T-cell (primary cell): ENCODE measurements around the gene OR6X1. TPM values are rescaled to one million over a fixed set of nuclear protein-coding genes. Genes with fewer than 3 reads are reported as not detected.

Experiments used
- ATAC-seq, 4 experiments: fragments of 200-7000 bp in 3 of 4; fragments of 150-1000 bp in 1 of 4; cut with Tn5 transposase; replicated peaks in 1 of 4; 1 replicate in 3 of 4; 2 replicates in 1 of 4; pipeline ENCODE4 v1.10.0; 2021; ENCODE audit warnings: moderate library complexity in 3 of 4, mild to moderate bottlenecking in 2 of 4, moderate number of reproducible peaks in 1 of 4
- CTCF ChIA-PET, 2 donors: fragments of 300-600 bp; sonication (Branson Sonifier 250); formaldehyde crosslinking; loops; one replicate each; lab custom pipeline; 2022; ENCODE audit warnings: antibody characterized with exemption in 2 of 2; lab: Charles Lee
- POLR2A ChIA-PET, 2 donors: fragments of 300-600 bp; sonication (Branson Sonifier 250); formaldehyde crosslinking; loops; one replicate each; lab custom pipeline; 2022; ENCODE audit warnings: antibody characterized with exemption in 2 of 2; lab: Charles Lee
- DNase-seq, 35 experiments: peaks; one replicate each; pipeline versions ENCODE4 v3.0.0 to v3.0.0-alpha.2; 2013 to 2023
- H3K27ac ChIP-seq: one replicate; pipeline ENCODE4 v1.5.1; 2013; ENCODE audit warnings: low read length
- H3K27me3 ChIP-seq, 2 experiments: replicated peaks in 1 of 2; 1 replicate in 1 of 2; 2 replicates in 1 of 2; pipeline versions ENCODE4 v1.6.1 to v1.7.0; 2013; ENCODE audit warnings: low read length in 1 of 2, mixed read lengths in 1 of 2; ENCODE audit not compliant: control insufficient read depth in 2 of 2, insufficient read depth in 2 of 2; ENCODE audit errors: extremely low read depth in 1 of 2
- H3K36me3 ChIP-seq, 2 donors: 1 replicate in 1 of 2; 2 replicates in 1 of 2; pipeline versions ENCODE4 v1.6.1 to v1.7.0; 2013; ENCODE audit warnings: low read length in 1 of 2; ENCODE audit not compliant: control insufficient read depth in 2 of 2, insufficient read depth in 1 of 2; ENCODE audit errors: extremely low read depth in 1 of 2
- H3K4me1 ChIP-seq, 2 experiments: 1 replicate in 1 of 2; 2 replicates in 1 of 2; pipeline versions ENCODE4 v1.6.1 to v1.7.0; 2013; ENCODE audit warnings: low read length in 2 of 2, mixed read lengths in 1 of 2; ENCODE audit not compliant: insufficient read depth in 2 of 2, control insufficient read depth in 1 of 2; ENCODE audit errors: extremely low read depth in 1 of 2
- H3K4me3 ChIP-seq, 2 donors: 1 replicate in 1 of 2; 2 replicates in 1 of 2; pipeline versions ENCODE4 v1.5.1 to v1.7.0; 2013; ENCODE audit warnings: mild to moderate bottlenecking in 2 of 2, low read length in 1 of 2, moderate library complexity in 1 of 2; ENCODE audit not compliant: control insufficient read depth in 1 of 2; ENCODE audit errors: extremely low read depth in 1 of 2
- H3K9me3 ChIP-seq: 2 replicates; pipeline ENCODE4 v1.7.0; 2013
- H3K27ac Mint-ChIP-seq, 2 donors: one replicate each; pipeline ENCODE4 v1.8.0; 2020 to 2021; ENCODE audit warnings: mild to moderate bottlenecking in 2 of 2, mixed read lengths in 2 of 2
- H3K27me3 Mint-ChIP-seq, 2 donors: one replicate each; pipeline ENCODE4 v1.8.0; 2021 to 2022; ENCODE audit warnings: mixed read lengths in 2 of 2
- H3K36me3 Mint-ChIP-seq: one replicate; pipeline ENCODE4 v1.8.0; 2021; ENCODE audit warnings: mixed read lengths
- H3K4me1 Mint-ChIP-seq, 3 donors: one replicate each; pipeline ENCODE4 v1.8.0; 2020 to 2022; ENCODE audit warnings: mixed read lengths in 3 of 3, mild to moderate bottlenecking in 1 of 3
- H3K4me3 Mint-ChIP-seq, 3 donors: one replicate each; pipeline ENCODE4 v1.8.0; 2020 to 2022; ENCODE audit warnings: mild to moderate bottlenecking in 3 of 3, mixed read lengths in 3 of 3, moderate library complexity in 3 of 3
- H3K9me3 Mint-ChIP-seq, 3 donors: one replicate each; pipeline ENCODE4 v1.8.0; 2020 to 2022; ENCODE audit warnings: mixed read lengths in 3 of 3
- WGBS: methylation state at CpG from one replicate; pipeline ENCODE4 v1.1.5; 2013; ENCODE audit warnings: missing lambda C conversion rate; ENCODE audit not compliant: insufficient coverage; 5-methylcytosine and 5-hydroxymethylcytosine counted together
- total RNA-seq, 35 experiments: library from RNA in 6 of 35; stranded (reverse) in 6 of 35; fragments of 120-200 nt in 1 of 35; gene quantifications; one replicate each; pipeline versions ENCODE4 v1.2.1 to v1.2.4 and lab custom pipeline; 2013 to 2026

OR6X1 gene
- total RNA-seq, 5 donors from 2014 or later (not counting 1 experiment from before 2014, with no cell fraction given) = not detected

- DNase-seq = no peak
- ATAC-seq = no peak
- Histone ChIP-seq H3K36me3 (no peaks in the 10 kb centered on the region), H3K4me1 (no peaks in the 10 kb centered on the region), H3K27ac (no peak overlapping the region), H3K9me3 (no peaks in the 10 kb centered on the region), H3K4me3 (no peak overlapping the region), H3K27me3 (peaks cover 0 to 2% of the 10 kb centered on the region in 2 experiments)
- ChIA-PET POLR2A (no interaction called here), CTCF (no interaction called here)
- no peak overlapping the region for H3K27ac Mint-ChIP-seq
- H3K9me3 Mint-ChIP-seq = no peaks in the 10 kb centered on the region
- peaks cover 7 to 9% of the 10 kb centered on the region in 2 donors for H3K27me3 Mint-ChIP-seq
- no peaks in the 10 kb centered on the region for H3K4me1 Mint-ChIP-seq
- no peaks in the 10 kb centered on the region for H3K36me3 Mint-ChIP-seq
- WGBS = no CpG with 5 or more reads among the region's 1 CpG
- no peak overlapping the region for H3K4me3 Mint-ChIP-seq
These were observed 21.0 kb upstream of the OR6X1 start for GRCh38 chr11:123775289-123775688.

- no peak for ATAC-seq
- no CpG with 5 or more reads among the region's 1 CpG for WGBS
- Histone ChIP-seq H3K9me3 (no peaks in the 10 kb centered on the region), H3K27ac (no peak overlapping the region), H3K36me3 (no peaks in the 10 kb centered on the region), H3K27me3 (no peaks in the 10 kb centered on the region), H3K4me1 (no peaks in the 10 kb centered on the region), H3K4me3 (no peak overlapping the region)
- peaks cover 4 to 5% of the 10 kb centered on the region in 2 donors for H3K27me3 Mint-ChIP-seq
- no peaks in the 10 kb centered on the region for H3K9me3 Mint-ChIP-seq
- no peaks in the 10 kb centered on the region for H3K36me3 Mint-ChIP-seq
- POLR2A ChIA-PET = no interaction called here
- DNase-seq = no peak
- CTCF ChIA-PET = no interaction called here
- no peaks in the 10 kb centered on the region for H3K4me1 Mint-ChIP-seq
- H3K4me3 Mint-ChIP-seq = no peak overlapping the region
- H3K27ac Mint-ChIP-seq = no peak overlapping the region
These were observed 19.6 kb upstream of the OR6X1 start for GRCh38 chr11:123773959-123774358.

- CTCF ChIA-PET = no interaction called here
- no peaks in the 10 kb centered on the region for H3K27me3 ChIP-seq
- no peaks in the 10 kb centered on the region for H3K4me1 Mint-ChIP-seq
- H3K9me3 ChIP-seq = no peaks in the 10 kb centered on the region
- DNase-seq = no peak
- no peaks in the 10 kb centered on the region for H3K4me1 ChIP-seq
- H3K27me3 Mint-ChIP-seq = peaks cover 4 to 9% of the 10 kb centered on the region in 2 donors
- no peak overlapping the region for H3K27ac Mint-ChIP-seq
- no peaks in the 10 kb centered on the region for H3K36me3 Mint-ChIP-seq
- H3K4me3 ChIP-seq = no peak overlapping the region
- no peak overlapping the region for H3K4me3 Mint-ChIP-seq
- no peak overlapping the region for H3K27ac ChIP-seq
- POLR2A ChIA-PET = no interaction called here
- H3K9me3 Mint-ChIP-seq = no peaks in the 10 kb centered on the region
- WGBS = 17% methylated on average over 1 of the region's 2 CpGs
- no peak for ATAC-seq
- no peaks in the 10 kb centered on the region for H3K36me3 ChIP-seq
These were observed 18.7 kb upstream of the OR6X1 start for GRCh38 chr11:123773026-123773425.

GRCh38 chr11:123771664-123772063 lies 17.3 kb upstream of the OR6X1 start:
- no peak overlapping the region for H3K27ac ChIP-seq
- CTCF ChIA-PET = no interaction called here
- POLR2A ChIA-PET = no interaction called here
- Mint-ChIP-seq H3K4me1 (no peaks in the 10 kb centered on the region), H3K27me3 (peaks cover 4 to 15% of the 10 kb centered on the region in 2 donors), H3K9me3 (no peaks in the 10 kb centered on the region), H3K4me3 (no peak overlapping the region), H3K27ac (no peak overlapping the region), H3K36me3 (no peaks in the 10 kb centered on the region)
- no peak overlapping the region for H3K4me3 ChIP-seq
- H3K27me3 ChIP-seq = no peaks in the 10 kb centered on the region
- no peak for DNase-seq
- H3K9me3 ChIP-seq = no peaks in the 10 kb centered on the region
- no peaks in the 10 kb centered on the region for H3K36me3 ChIP-seq
- H3K4me1 ChIP-seq = no peaks in the 10 kb centered on the region
- no CpG with 5 or more reads among the region's 3 CpGs for WGBS
- ATAC-seq = no peak

GRCh38 chr11:123770712-123771111 lies 16.4 kb upstream of the OR6X1 start:
- Histone ChIP-seq H3K9me3 (no peaks in the 10 kb centered on the region), H3K27ac (no peak overlapping the region), H3K36me3 (no peaks in the 10 kb centered on the region), H3K27me3 (no peaks in the 10 kb centered on the region), H3K4me3 (no peak overlapping the region), H3K4me1 (no peaks in the 10 kb centered on the region)
- CTCF ChIA-PET = no interaction called here
- no peaks in the 10 kb centered on the region for H3K4me1 Mint-ChIP-seq
- POLR2A ChIA-PET = no interaction called here
- no peak for ATAC-seq
- H3K9me3 Mint-ChIP-seq = no peaks in the 10 kb centered on the region
- no peak overlapping the region for H3K4me3 Mint-ChIP-seq
- H3K27me3 Mint-ChIP-seq = peaks cover 4 to 21% of the 10 kb centered on the region in 2 donors
- no peaks in the 10 kb centered on the region for H3K36me3 Mint-ChIP-seq
- no peak for DNase-seq
- no peak overlapping the region for H3K27ac Mint-ChIP-seq

- no peaks in the 10 kb centered on the region for H3K36me3 ChIP-seq
- Mint-ChIP-seq H3K9me3 (peaks cover 13 to 25% (median 17%) of the 10 kb centered on the region in 3 donors), H3K4me1 (no peaks in the 10 kb centered on the region), H3K36me3 (peaks cover 8% of the 10 kb centered on the region), H3K27me3 (peaks cover 4 to 30% of the 10 kb centered on the region in 2 donors), H3K27ac (no peak overlapping the region), H3K4me3 (no peak overlapping the region)
- ChIA-PET POLR2A (no interaction called here), CTCF (interaction anchor here in 1 of 2 donors (0.7 kb wide), 1 partner anchor 15 kb away, joined by 3 read pairs; no protein-coding TSS in a partner anchor)
- no peaks in the 10 kb centered on the region for H3K4me1 ChIP-seq
- H3K9me3 ChIP-seq = peaks cover 3% of the 10 kb centered on the region
- DNase-seq = no peak
- no peak overlapping the region for H3K4me3 ChIP-seq
- no peak for ATAC-seq
- H3K27me3 ChIP-seq = peaks cover 0 to 4% of the 10 kb centered on the region in 2 experiments
- WGBS = no CpG with 5 or more reads among the region's 1 CpG
- no peak overlapping the region for H3K27ac ChIP-seq
These were observed 11.3 kb upstream of the OR6X1 start for GRCh38 chr11:123765601-123766000.

- Mint-ChIP-seq H3K9me3 (peaks cover 13 to 25% (median 17%) of the 10 kb centered on the region in 3 donors), H3K27ac (no peak overlapping the region), H3K36me3 (peaks cover 8% of the 10 kb centered on the region), H3K4me1 (no peaks in the 10 kb centered on the region), H3K27me3 (peaks cover 15 to 28% of the 10 kb centered on the region in 2 donors), H3K4me3 (no peak overlapping the region)
- no peak overlapping the region for H3K4me3 ChIP-seq
- H3K27ac ChIP-seq = no peak overlapping the region
- no peaks in the 10 kb centered on the region for H3K36me3 ChIP-seq
- peaks cover 3% of the 10 kb centered on the region for H3K9me3 ChIP-seq
- ATAC-seq (no peak), DNase-seq (no peak)
- peaks cover 0 to 7% of the 10 kb centered on the region in 2 experiments for H3K27me3 ChIP-seq
- CTCF ChIA-PET = no interaction called here
- POLR2A ChIA-PET = interaction anchor here in 1 of 2 donors (0.5 kb wide), 1 partner anchor 436 kb away, joined by 7 read pairs; no protein-coding TSS in a partner anchor
- no peaks in the 10 kb centered on the region for H3K4me1 ChIP-seq
These were observed 8.1 kb upstream of the OR6X1 start for GRCh38 chr11:123762422-123762821.
